GM12864 (cell line): ENCODE data around the gene EML6.
A peak's percentile ranks its signal among the peaks of the same experiment; 100 is the strongest.

Experiments
- DNase-seq: peaks from one replicate; pipeline ENCODE4 v3.0.0-alpha.2; 2011; ENCODE audit warnings: low read depth
- H3K4me3 ChIP-seq: 2 replicates; pipeline ENCODE4 v1.5.1; 2011; ENCODE audit warnings: mild to moderate bottlenecking, low read depth, low read length, control low read depth
- TF ChIP-seq, protein P1 (sequence below): IDR thresholded peaks from 2 replicates; pipeline ENCODE4 v1.5.1; 2011; ENCODE audit warnings: low read depth, mild to moderate bottlenecking, moderate library complexity, low read length, control low read depth, inconsistent platforms; ENCODE audit errors: missing control alignments

EML6 gene

DNA sequence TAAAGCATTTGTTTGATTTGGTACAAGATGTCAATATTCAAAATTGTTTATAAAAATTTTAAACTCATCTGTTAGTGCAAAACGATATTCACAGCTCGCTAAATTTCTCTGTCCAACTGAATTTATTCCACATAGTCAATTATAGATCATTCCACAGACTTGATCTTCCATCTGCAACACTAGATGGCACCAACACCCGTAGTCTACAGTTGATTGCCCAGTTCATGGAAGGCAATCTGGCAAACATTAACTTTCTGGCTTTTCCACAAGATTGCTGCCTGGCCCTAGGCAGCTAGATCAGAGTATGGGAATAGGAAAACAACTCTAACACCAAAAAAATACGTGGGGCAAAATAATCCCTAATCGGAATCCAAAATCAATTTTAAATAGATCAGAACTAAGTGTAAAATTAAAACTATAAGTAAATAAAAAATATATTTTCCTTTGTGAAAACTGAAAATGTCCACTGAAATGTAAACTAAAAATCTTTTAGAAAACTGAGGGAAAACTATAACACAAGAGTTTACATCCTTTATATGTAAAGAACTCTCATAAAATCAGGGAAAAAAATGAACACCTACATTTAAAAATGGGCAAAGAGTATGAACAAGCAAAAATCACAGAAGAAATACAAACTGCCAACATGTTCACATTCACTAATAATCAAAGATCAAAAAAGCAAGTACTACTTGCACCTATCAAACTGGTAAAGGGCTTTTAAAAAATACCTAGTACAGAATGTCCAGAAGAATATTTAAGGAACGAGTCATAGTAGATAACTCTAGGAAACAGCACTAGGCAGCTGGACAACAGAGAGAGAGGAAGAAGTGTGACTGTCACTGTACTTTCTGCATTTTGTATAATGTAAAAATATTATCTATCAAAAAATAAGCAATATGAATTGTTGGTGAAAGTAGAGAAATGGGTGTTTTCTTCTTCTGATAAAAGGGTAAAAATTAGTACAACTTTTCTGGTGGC is 291.8 kb downstream of the EML6 start:
- TF ChIP-seq, protein P1, sequence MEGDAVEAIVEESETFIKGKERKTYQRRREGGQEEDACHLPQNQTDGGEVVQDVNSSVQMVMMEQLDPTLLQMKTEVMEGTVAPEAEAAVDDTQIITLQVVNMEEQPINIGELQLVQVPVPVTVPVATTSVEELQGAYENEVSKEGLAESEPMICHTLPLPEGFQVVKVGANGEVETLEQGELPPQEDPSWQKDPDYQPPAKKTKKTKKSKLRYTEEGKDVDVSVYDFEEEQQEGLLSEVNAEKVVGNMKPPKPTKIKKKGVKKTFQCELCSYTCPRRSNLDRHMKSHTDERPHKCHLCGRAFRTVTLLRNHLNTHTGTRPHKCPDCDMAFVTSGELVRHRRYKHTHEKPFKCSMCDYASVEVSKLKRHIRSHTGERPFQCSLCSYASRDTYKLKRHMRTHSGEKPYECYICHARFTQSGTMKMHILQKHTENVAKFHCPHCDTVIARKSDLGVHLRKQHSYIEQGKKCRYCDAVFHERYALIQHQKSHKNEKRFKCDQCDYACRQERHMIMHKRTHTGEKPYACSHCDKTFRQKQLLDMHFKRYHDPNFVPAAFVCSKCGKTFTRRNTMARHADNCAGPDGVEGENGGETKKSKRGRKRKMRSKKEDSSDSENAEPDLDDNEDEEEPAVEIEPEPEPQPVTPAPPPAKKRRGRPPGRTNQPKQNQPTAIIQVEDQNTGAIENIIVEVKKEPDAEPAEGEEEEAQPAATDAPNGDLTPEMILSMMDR: peak; percentile 57
- H3K4me3 ChIP-seq: no peak overlapping the region
- DNase-seq: no peak

DNA sequence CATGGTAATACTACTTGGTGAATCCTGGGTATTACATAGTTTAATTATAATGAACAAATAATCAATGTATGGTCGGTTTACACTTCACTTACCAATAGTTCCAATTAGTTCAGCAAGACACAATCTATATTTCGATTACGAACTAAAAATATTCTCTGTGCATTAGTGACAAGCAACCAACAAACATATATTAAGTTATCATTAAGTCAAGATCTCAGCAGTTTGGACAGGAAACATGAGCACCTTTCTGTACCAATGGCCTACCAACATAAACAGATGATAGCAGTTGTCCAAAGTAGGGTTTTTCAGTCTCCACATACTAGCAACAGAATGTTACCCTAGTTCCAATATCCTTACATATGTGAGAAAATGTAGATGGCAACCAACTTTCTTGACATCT is 294.0 kb downstream of the EML6 start:
- TF ChIP-seq, protein P1: no peak
- DNase-seq: no peak
- H3K4me3 ChIP-seq: no peak overlapping the region

DNA sequence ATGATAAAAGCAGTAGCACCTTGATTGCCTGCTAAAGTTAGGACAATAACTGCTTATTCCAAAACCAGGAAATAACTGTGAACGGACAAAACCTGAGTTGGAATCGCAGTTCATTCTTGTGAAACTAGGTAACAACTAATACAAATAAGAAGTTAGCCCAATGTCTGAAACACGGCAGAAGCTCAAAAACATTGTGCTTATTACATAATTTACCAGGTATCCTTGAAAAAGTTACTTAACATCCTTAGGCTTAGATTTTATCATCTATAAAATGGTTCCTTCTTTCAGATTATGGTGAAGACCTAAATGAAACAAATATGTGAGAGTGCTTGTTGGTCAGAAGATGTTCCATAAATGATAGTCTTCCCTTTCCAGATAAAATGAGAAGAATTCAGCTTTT is 294.4 kb downstream of the EML6 start:
- DNase-seq: no peak
- TF ChIP-seq, protein P1: no peak
- H3K4me3 ChIP-seq: no peak overlapping the region

DNA sequence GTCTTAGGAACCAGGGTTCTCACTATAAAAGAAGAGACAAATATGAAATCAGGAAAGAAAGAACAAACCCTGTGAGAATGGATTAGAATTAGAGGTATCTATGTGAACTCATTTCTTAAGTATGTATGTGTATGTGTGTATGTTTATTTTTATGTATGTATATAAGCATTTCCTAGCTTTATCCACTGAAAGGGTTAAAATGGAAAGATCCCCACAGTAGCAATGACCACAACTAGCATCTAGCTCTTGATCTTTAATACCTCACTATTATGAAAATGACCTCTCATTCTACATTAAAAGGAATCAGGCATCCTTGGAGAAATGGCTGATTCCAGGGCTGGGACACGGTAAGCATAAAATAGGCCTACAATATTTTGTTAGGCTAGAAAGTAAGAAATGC is 295.2 kb downstream of the EML6 start:
- H3K4me3 ChIP-seq: no peak overlapping the region
- no peak for DNase-seq
- TF ChIP-seq, protein P1: no peak

DNA sequence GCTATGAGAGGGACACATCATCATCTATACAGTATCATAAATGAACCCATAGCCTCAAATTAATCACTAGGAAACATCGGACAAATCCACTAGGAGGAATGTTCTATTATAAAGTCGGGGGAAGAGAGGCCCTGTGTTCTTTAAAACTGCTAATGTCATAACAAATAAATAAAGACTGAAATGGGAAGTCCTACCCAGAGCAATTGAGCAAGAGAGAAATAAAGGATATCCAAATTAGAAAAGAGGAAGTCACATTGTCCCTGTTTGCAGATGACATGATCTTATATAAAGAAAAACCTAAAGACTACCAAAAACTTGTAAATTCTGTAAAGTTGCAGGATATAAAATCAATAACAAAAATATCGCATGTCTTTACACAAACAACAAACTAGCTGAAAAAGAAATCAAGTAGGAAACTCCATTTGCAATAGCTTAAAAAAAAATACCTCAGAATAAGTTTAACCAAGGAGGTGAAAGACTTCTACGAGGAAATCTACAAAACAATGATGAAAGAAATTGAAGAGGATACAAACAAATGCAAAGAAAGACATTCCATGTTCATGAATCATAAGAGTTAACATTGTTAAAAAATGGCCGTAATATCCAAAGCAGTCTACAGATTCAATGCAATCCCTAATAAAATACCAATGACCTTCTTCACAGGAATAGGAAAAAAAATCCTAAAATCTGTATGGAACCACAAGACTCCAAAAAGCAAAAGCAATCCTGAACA is 296.2 kb downstream of the EML6 start:
- no peak overlapping the region for H3K4me3 ChIP-seq
- no peak for DNase-seq
- TF ChIP-seq, protein P1: no peak
